Measurements from ENCODE around the gene ARL3.
A peak's percentile ranks its signal among the peaks of the same experiment; 100 is the strongest.
"Not testable (repeated sequence)": the region's sequence is repeated elsewhere in the genome, so short reads cannot be mapped to it uniquely, and the experiment has no call there.

The ARL3 gene

DNA sequence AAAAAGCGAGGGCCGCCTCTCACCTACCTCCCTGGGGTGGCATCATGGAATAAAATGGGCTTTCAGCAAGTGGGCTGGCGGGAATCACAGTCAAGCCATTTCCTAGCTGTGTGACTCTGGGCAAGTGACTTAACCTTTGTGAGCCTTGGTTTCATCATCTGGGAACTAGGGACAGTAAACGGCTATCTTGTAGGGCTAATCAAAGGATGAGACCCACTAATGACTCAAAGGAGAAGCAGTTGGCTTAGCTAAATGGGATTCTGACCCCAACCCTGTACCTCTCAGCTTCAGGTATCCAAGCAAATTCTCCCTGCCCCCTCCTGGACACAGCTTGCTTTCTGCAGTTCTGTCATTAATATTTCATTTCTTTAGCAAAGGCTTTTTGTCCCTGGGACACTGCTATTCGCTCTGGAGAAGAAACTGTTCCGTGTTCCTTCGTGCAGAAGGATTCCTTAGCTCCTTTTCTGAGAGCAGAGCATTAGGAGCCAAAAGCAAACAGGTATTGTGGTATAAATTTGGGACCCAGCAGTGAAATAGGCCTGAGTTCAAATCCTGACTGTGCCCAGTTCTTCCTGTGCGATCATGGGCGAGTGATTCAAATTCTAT, 44.0 kb downstream of the ARL3 start:
- no peak for DNase-seq

DNA sequence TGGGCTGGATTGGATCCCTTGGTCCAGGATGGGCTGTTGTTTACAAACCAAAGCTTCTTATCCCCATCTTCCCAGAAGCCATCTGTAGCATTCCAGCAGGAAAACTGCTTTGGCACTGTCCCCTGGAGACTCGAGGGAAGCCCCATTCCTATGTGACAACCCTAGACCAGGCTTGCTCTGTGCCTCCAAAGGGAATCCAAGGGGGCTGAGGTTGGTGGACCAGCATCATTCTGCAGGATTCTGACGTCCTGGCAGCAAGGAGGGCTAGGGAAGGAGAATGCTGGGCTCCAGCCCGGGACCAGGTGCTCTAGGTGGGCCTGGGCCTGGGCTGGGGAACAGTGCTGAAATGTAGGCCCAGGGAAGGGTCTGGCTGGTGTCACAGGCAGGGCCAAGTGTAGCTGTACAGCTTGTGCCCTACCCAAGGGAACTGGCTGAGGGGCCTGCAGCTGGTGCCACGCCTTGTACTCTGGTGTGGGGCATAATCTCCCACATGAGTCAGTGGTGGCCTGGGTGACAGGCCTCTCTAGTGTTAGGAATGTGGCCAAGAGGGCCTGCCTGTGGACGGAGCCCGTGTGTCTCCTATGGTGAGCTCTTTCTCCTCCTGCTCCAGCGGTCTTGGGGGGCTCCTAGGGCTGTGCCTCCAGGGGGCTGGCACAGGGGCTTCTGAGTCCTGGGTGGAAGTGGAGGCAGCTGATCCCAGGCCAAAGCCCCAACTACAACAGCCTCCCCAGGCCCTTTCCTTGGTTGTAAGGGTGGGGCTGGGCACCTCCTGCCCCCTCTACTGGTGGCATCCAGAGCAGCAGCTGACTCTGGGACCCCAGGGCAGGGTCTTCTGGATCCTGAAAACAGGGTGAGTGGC, 44.8 kb downstream of the ARL3 start:
- DNase-seq, result peak; percentile 29

DNA sequence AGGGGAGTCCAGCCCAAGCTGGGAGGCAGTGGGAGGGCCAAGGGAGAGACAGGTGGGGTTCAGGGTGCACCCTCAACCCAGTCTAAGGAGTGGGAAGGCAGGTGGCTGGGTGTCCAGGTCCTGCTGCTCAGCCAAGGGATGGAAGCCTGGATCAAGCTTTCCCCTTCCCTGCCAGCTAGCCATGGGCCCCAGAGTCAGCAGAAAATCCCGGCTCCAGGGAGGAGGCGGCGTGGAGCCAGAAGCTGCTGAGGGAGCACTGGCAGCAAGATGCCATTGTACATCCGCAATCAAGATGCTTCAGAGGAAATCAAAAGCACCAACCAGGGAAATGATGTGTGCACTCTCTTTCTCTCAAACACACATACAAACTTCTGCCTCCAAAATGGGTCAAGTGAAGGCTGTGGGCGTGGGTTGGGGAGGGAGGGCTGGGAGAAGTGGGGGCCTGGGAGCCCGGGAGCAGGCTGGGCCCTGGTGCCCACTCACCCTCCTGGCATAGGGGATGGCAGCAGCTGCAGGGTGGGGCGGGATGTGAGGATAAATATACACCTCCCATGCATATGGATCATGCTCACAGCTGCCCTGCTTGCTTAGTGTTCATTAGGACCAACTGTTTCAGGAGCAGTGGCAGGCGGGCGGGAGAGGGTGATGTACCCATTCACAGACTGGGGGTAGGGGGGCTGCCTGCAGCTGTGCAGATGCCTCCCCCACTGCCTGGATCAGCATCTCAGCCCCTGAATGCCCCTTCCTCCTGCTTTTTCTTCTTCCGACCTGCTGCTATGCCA, 45.7 kb downstream of the ARL3 start:
- no peak for DNase-seq

DNA sequence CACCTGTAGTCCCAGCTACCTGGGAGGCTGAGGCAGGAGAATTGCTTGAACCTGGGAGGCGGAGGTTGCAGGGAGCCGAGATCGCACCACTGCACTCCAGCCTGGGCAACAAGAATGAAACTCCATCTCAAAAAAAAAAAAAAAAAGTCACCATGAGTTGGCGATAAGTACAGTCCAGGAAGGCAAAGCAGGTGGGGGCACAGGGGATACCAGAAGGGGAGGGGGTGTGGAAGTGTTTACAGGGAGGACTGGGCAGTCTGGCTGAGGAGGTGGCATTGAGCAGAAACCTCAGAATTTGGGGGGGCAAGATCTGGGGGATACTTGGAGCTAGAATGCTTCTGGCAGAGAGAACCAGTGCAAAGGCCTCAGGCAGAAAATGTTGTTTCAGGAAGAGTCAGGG, 46.8 kb downstream of the ARL3 start:
- not testable (repeated sequence) for DNase-seq

DNA sequence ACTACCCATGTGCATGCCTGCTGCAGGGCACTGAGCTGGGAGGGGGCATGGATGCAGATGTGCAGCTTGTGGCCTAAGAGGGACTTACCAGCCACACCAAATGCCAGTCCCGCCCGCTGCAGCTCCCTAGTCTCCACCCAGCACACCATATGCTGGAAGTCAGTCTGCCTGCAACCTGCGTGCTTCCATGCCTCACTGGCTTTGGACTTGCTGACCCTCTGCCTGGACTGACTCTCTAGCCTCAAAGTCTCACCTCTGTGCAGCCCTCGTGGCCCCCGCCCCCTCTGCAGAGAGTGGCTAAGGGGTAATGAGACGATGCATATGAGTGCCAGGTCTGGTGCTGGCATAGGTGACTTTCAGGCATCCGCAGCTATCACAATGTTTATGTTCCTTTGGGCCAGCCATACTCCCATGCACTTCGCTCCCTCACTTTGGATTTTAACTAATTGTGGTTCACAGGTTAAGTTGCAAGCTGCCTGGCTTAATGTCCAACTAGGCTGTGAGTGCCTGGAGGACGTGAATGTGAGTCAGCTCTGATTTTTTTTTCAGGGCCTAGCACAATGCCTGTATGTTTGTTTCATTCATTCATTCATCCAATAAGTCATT, 48.2 kb downstream of the ARL3 start:
- DNase-seq, result no peak

DNA sequence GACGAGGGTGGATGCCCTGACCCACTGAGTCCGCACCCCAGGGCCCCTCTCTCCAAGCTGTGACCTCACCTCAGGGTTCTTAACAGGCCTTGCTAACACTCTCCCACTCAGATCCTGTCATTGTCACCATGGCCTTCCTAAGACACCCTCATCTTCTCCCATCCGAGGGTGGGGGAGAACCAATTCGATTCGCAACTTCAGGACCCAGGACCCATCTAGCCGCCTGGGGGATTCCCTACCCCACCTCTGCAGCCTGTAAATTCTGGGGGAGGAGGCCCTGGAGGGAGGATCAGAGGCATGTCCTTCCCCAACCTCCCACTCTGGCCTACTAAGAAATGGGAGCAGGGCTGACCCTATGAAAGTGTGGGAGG, 52.6 kb downstream of the ARL3 start:
- no peak for DNase-seq

DNA sequence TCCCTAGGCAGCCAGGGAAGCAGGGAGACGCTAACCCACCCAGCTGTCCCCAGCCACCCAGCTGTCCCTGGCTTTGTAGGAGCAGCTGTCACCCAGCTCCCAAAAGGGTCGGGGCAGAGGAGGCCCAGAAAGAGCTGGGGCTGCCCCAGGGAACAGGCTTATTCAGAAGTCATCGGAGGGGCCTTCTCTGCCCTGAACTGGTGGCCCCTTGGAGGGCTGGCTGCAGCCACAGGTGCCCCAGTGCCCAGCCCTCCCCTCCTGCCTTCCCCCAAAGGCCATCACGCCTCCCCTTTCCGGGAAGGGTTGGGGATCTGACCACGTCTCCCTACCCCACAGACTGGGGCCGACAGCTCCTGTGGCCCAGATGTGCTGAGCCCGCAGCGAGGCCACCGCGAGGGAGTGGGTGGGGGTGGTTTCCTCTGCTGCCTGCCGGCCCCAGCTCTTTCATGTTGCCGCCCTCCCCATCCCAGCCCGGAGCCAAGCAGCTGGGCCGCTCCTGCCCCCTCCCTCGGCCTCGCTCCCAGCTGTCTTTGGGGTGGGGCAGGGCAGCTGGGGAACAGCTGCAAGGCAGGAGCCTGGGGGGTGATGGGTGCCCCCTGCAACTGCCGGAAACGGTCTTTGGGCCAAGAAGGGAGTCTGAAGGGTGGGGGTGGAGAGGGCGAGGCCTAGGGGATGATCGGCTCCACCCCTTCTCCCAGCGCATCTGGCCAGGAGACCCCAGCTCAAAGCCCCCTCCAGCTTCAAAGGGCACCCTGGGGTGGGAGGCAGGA, 53.1 kb downstream of the ARL3 start:
- DNase-seq, result peak; percentile 71

DNA sequence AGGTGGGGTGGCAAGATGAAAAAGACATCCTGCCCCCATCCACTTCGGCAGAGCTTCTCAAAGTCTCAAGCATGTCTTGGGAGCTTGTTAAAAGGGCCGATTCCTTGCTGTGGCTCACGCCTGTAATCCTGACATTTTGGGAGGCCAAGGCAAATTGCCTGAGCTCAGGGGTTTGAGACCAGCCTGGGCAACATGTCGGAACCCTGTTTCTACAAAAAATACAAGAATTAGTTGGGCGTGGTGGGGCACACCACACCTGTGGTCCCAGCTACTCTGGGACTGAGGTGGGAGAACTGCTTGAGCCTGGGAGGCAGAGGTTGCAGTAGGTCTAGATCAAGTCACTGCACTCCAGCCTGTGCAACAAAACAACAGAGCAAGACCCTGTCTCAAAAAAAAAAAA, 55.4 kb downstream of the ARL3 start:
- DNase-seq, result no peak

DNA sequence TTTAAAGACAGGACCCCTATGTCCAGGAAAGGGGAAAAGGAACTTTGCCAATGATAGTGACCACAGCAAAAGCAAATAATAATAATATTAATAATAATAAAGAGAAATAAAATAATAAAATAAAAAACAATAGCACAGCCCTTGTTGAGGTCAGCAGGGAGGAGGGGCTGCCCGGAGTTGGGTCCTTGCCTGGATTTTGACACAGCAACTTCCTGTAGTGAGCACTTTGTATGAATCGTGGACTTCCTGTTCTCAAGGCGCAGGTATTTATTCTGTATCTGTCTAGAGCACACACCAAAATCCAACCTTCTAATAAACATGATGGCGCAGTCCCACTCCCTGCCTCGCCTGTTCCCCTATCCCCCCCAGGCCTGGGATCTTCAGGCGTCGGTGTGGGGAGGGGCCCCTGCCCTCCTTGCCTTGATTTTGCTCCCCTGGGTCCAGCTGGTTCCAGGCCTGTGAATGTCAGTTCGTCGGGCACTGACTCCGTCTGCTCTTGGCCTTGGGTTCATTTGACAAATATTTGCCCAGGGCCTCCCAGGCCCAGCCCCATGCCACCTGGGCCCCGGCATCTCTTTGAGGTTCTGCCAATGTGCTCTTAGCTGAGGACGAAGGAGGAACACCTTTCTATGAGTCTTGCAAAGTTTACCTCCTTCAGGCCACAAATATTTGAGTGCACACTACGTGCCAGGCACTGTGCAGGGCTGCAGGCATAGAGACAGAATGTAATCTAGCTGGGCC, 56.0 kb downstream of the ARL3 start:
- no peak for DNase-seq

DNA sequence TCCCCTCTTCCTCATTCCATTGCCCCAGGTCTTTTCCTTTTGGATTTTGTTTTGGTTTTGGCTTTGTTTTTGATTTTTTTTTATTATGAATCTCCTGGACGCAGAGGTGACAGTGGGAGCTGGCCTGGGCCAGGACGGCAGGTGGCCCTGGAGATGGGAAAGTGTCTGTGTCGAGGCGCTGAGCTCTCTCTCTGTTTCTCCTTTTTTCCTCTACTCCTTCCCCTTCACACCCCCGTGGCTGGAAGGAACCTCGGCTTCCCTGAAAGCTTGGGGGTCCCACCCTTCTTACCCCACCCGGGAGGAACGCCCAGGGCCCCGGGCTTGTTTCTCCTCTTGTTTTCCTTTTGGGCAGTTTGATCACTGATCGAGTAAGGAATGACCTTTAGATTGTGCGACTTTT, 56.7 kb downstream of the ARL3 start:
- no peak for DNase-seq

DNA sequence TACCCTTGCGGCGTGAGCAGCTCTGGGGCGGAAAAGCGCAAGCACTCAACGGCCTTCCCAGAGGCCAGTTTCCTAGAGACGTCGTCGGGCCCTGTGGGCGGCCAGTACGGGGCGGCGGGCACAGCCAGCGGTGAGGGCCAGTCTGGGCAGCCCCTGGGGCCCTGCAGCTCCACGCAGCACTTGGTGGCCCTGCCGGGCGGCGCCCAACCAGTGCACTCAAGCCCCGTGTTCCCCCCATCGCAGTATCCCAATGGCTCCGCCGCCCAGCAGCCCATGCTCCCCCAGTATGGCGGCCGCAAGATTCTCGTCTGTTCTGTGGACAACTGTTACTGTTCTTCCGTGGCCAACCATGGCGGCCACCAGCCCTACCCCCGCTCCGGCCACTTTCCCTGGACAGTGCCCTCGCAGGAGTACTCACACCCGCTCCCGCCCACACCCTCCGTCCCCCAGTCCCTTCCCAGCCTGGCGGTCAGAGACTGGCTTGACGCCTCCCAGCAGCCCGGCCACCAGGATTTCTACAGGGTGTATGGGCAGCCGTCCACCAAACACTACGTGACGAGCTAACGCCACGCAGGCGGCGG, 57.3 kb downstream of the ARL3 start:
- DNase-seq, result no peak

DNA sequence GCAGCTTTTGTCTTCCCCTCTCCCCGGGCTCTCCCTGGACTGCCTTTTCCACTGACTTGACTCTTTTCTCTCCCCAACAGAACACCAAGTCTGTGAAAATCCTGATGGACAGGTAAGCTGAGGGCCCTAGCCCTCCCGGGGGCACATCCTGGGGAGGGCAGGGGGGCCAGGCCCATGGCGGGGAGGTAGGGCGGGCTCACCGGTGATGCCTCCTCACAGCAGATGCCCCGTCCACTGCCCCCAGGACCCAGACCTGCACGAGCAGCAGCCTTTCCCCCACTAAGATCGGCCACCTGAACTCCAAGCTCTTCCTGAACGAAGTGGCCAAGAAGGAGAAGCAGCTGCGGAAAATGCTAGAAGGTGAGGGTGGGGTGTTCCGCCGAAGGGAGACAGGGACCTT, 58.2 kb downstream of the ARL3 start:
- DNase-seq, result no peak

DNA sequence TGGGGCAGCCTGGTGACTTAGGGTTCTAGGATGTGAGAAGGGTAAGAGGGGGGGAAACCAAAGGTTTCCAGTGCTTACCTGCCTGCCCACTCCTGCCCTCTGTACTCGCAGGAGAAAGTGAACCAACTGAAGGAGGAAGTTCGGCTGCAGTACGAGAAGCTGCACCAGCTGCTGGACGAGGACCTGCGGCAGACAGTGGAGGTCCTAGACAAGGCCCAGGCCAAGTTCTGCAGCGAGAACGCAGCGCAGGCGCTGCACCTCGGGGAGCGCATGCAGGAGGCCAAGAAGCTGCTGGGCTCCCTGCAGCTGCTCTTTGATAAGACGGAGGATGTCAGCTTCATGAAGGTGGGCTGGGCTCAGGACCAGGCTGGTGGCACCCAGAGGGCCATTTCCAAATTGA, 59.2 kb downstream of the ARL3 start:
- DNase-seq, result no peak

DNA sequence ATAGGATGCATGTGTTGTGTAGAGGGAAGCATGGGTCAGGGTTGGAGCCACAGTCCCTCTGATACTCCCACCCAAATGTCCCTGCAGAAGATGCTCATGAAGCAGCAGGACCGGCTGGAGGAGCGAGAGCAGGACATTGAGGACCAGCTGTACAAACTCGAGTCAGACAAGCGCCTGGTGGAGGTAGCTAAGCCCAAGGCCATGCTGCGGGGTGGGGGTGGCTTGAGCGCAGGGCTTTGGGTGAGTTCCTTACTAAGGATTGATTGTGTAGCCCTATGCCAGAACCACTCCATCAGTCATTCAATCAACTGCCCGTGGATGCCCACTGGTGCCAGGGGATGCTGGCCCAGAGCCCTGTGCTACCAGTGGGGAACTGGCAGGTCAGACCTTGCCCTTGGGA, 59.6 kb downstream of the ARL3 start:
- no peak for DNase-seq

DNA sequence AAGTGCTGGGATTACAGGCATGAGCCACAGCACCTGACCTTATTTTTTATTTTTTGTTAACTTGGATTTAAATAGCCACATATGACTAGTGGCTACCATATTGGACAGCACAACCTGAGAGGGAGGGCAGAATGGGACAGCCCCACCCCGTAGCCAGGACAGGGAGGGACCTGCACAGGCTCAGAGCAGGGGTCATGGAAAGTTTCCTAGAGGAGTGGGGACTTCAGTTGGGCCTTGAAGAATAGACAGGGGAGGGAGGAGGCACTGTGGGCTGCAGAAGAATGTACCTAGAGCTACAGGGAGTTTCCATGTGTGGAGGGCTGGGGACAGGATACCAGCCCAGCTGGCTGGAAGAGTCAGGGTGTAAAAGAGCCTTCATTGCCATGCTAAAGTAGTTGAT, 61.1 kb downstream of the ARL3 start:
- DNase-seq, result no peak

DNA sequence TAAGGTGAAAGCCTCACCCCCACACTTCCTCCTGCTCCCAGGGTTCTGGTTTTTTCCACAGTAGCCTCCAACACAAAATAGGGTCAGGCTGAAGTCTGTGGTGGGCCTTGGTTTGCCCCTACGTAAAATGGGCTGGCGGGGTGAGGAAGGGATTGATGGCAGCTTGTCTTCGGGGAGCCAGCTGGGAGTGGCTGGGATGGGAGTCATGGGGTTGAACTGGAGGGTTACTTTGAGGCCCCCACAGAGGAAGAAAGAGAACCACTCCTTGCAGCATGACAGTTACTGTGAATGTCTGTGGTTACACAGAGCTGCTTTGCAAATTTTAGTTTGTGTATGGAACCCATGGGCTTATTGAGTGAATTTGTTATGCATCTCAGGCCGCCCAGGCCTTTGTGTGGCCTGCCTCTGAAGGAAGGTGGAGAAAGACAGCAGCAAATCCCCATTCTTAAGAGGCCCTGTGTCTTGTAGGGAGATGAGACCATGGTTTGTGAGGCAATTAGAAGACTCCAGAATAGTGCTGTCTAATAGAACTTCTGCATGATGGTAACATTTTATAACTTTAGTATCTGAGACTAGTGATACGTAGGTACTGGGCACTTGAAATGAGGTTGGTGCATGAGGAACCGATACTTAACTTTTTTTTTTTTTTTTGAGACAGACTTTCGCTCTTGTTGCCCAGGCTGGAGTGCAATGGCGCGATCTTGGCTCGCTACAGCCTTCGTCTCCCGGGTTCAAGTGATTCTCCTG, 61.9 kb downstream of the ARL3 start:
- no peak for DNase-seq

DNA sequence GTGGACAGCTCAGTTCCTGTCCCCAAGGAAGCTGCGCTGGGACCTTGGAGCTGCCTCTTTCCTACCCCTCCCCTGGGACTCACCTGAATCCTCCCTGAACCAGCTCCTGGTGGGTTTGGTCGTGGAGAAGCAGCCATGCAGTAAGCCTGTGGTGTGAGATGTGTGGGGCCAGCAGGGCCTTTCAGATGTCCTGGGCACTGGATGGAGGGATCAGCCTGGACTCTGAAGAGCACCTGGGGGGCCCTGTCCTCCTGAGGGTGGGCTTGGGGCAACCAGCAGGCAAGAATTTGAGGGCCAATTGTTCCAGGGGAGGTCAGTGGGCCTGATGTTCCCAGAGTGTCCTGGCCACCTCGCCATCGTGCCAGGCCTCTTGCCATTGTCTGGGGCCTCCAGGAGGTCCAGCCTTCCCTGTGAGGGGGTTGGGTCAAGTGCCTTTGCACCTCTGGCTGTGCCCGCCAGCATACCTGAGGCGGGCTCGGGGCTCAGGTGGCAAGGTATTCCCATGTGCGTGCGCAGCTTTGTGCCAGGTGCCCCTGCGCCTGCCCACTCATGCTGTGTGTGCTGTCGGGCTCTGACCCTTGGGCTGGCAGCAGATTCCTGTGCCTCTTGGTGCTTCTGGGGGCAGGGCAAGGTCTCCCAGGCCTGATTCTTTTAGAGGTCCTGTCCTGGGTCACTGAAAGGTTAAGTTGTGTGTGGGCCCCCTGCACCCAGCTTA, 62.6 kb downstream of the ARL3 start:
- DNase-seq, result no peak

DNA sequence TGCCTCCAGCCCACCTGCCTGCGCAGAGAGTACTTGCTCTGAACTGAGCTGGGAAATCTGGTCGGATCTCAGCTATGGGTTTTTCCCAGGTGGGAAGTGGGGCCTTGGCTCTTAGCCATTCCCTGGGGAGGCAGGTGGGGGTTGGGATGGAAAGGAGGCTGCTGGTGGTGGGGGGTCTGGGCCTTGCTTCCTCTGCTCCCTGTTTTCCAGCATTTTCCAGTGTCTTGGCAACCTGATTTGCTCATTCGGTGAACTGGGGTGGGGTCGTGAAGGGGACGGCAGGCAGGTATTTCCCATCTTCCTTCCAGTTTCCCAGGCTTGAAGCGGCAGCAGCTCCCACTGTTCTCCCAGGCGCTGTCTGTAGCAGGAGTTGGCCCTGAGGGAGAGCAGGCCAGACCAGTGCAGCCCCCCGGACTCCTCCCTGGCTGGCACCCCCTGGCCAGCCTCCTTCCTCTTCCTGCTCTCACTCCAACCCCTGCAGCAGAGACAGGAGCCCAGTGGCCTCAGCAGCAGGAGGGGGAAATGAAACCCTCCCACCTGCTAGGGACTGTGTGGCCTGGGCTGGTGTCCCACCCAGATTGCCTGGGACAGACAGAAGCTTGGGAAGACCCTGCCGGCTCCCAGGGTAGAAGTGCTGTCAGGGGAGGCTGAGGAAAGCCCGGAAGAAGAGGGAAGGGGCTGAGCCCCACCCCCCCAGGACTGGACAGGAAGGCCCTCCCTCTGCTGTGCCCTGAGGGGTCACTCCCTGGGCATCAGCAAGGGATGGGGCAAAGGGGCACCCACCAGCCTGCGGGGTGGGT, 63.3 kb downstream of the ARL3 start:
- no peak for DNase-seq
